ENCODE measurements around the gene BIRC3. TPM values are rescaled to one million over a fixed set of nuclear protein-coding genes. Genes with fewer than 3 reads are reported as not detected.
A peak's percentile ranks its signal among the peaks of the same experiment; 100 is the strongest.

The BIRC3 gene
- total and polyA plus RNA-seq, 2 donors (not counting 1 experiment from before 2014, with no cell fraction given) = 107 to 428 TPM

- TF ChIP-seq EZH2 (IDR thresholded peaks at IDR 0.05; ENCODE audit: borderline replicate concordance, insufficient read depth, low read depth, low read length, poor library complexity, severe bottlenecking) = no peak
- H3K27me3 ChIP-seq (replicated peaks in 1 of 4; ENCODE audit: control extremely low read depth in 1 of 4, control insufficient read depth in 3 of 4, insufficient read depth in 4 of 4, low read length in 3 of 4) = no peaks in the 10 kb centered on the region
- H3K79me2 ChIP-seq (ENCODE audit: control insufficient read depth, insufficient read depth, low read length) = peaks cover 88% of the 10 kb centered on the region
- peak overlapping the region in 1 of 2 donors; percentile 98 for H3K27ac ChIP-seq (ENCODE audit: low read length in 2 of 2)
- Mint-ChIP-seq H3K9me3 (ENCODE audit: insufficient read depth) (no peaks in the 10 kb centered on the region), H3K4me3 (peak overlapping the region; percentile 32), H3K27me3 (no peaks in the 10 kb centered on the region), H3K4me1 (peaks cover 52% of the 10 kb centered on the region), H3K27ac (peak overlapping the region; percentile 65)
- no CpG with 5 or more reads among the region's 1 CpG for WGBS (ENCODE audit: insufficient coverage)
- no peak overlapping the region for H2AFZ ChIP-seq (ENCODE audit: insufficient read depth, low read depth, low read length, poor library complexity, severe bottlenecking)
- peak overlapping the region; percentile 77 for H3K4me2 ChIP-seq (replicated peaks; ENCODE audit: low read depth, low read length, poor library complexity, severe bottlenecking)
- H3K4me3 ChIP-seq (ENCODE audit: control extremely low read depth in 1 of 5, extremely low read depth in 1 of 5, insufficient read depth in 1 of 5, low read depth in 2 of 5, low read length in 4 of 5) = peak overlapping the region in 1 of 5 experiments; percentile 9
- no peak for ATAC-seq (ENCODE audit: low read depth)
- peaks cover 0 to 1% (median 0%) of the 10 kb centered on the region in 3 donors for H3K9me3 ChIP-seq (ENCODE audit: control extremely low read depth in 1 of 3, control insufficient read depth in 2 of 3, insufficient read depth in 1 of 3, low read length in 2 of 3)
- DNase-seq = no peak
- peaks cover 82% of the 10 kb centered on the region for H4K20me1 ChIP-seq (ENCODE audit: control insufficient read depth, insufficient read depth, low read length, poor library complexity, severe bottlenecking)
- CTCF ChIA-PET = interaction anchor here (1.1 to 2.3 kb wide), 6 partner anchors 10 to 35 kb away, joined by 3 to 21 read pairs (median 6); no protein-coding TSS in a partner anchor
- intact Hi-C loops (cut with micrococcal nuclease) = loop anchor here (1.0 kb wide), 1 partner anchor 10 kb away; no protein-coding TSS in a partner anchor
- peaks cover 29 to 90% of the 10 kb centered on the region in 2 experiments for H3K36me3 ChIP-seq (replicated peaks in 1 of 2; ENCODE audit: control extremely low read depth in 1 of 2, control insufficient read depth in 1 of 2, extremely low read depth in 1 of 2, insufficient read depth in 2 of 2, low read length in 1 of 2)
- no peak overlapping the region for H3K9ac ChIP-seq (ENCODE audit: low read length)
- peaks cover 38 to 50% of the 10 kb centered on the region in 2 donors for H3K4me1 ChIP-seq (ENCODE audit: control insufficient read depth in 2 of 2, insufficient read depth in 2 of 2, low read length in 2 of 2)
- POLR2A ChIA-PET = interaction anchor here (0.6 kb wide), 1 partner anchor 42 kb away, joined by 4 read pairs; no protein-coding TSS in a partner anchor
These were observed 6.4 kb downstream of the BIRC3 start for GRCh38 chr11:102323542-102324251.

DNA sequence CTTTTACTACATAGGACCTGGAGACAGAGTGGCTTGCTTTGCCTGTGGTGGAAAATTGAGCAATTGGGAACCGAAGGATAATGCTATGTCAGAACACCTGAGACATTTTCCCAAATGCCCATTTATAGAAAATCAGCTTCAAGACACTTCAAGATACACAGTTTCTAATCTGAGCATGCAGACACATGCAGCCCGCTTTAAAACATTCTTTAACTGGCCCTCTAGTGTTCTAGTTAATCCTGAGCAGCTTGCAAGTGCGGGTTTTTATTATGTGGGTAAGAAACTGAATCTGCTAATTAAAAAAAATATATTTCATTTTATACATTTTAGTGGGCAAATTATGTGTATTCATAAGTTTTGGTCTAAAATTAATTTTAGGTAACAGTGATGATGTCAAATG is 7.8 kb downstream of the BIRC3 start:
- Mint-ChIP-seq H3K27ac (peak overlapping the region; percentile 52), H3K4me1 (peaks cover 53% of the 10 kb centered on the region)

More for the DNA sequence above, 7.8 kb downstream of the BIRC3 start:
- H3K4me1 ChIP-seq (ENCODE audit: control insufficient read depth in 2 of 2, insufficient read depth in 2 of 2, low read length in 2 of 2) = peaks cover 37 to 52% of the 10 kb centered on the region in 2 donors
- CTCF ChIA-PET = interaction anchor here (0.7 to 2.3 kb wide), 9 partner anchors 9 to 66 kb away, joined by 3 to 21 read pairs (median 5); no protein-coding TSS in a partner anchor
- no peak overlapping the region for H2AFZ ChIP-seq (ENCODE audit: insufficient read depth, low read depth, low read length, poor library complexity, severe bottlenecking)
- ATAC-seq (ENCODE audit: low read depth) (no peak), DNase-seq (no peak)
- H3K4me3 Mint-ChIP-seq = peak overlapping the region; percentile 53
- H3K4me3 ChIP-seq (ENCODE audit: control extremely low read depth in 1 of 5, extremely low read depth in 1 of 5, insufficient read depth in 1 of 5, low read depth in 2 of 5, low read length in 4 of 5) = no peak overlapping the region
- H3K27me3 ChIP-seq (replicated peaks in 1 of 4; ENCODE audit: control extremely low read depth in 1 of 4, control insufficient read depth in 3 of 4, insufficient read depth in 4 of 4, low read length in 3 of 4) = no peaks in the 10 kb centered on the region
- no peak overlapping the region for H3K9ac ChIP-seq (ENCODE audit: low read length)
- peaks cover 77% of the 10 kb centered on the region for H3K79me2 ChIP-seq (ENCODE audit: control insufficient read depth, insufficient read depth, low read length)
- H4K20me1 ChIP-seq (ENCODE audit: control insufficient read depth, insufficient read depth, low read length, poor library complexity, severe bottlenecking) = peaks cover 82% of the 10 kb centered on the region
- TF ChIP-seq EZH2 (IDR thresholded peaks at IDR 0.05; ENCODE audit: borderline replicate concordance, insufficient read depth, low read depth, low read length, poor library complexity, severe bottlenecking) (no peak), CTCF (IDR thresholded peaks at IDR 0.05) (no peak)
- H3K27me3 Mint-ChIP-seq = no peaks in the 10 kb centered on the region
- peak overlapping the region in 1 of 2 donors; percentile 98 for H3K27ac ChIP-seq (ENCODE audit: low read length in 2 of 2)
- intact Hi-C loops (cut with micrococcal nuclease) = no loop called here
- POLR2A ChIA-PET = interaction anchor here (0.8 kb wide), 1 partner anchor 18 kb away, joined by 3 read pairs; no protein-coding TSS in a partner anchor
- peaks cover 0 to 1% (median 0%) of the 10 kb centered on the region in 3 donors for H3K9me3 ChIP-seq (ENCODE audit: control extremely low read depth in 1 of 3, control insufficient read depth in 2 of 3, insufficient read depth in 1 of 3, low read length in 2 of 3)
- 80% methylated on average over 1 of the region's 3 CpGs for WGBS (ENCODE audit: insufficient coverage)
- H3K36me3 ChIP-seq (replicated peaks in 1 of 2; ENCODE audit: control extremely low read depth in 1 of 2, control insufficient read depth in 1 of 2, extremely low read depth in 1 of 2, insufficient read depth in 2 of 2, low read length in 1 of 2) = peaks cover 28 to 92% of the 10 kb centered on the region in 2 experiments
- H3K4me2 ChIP-seq (replicated peaks; ENCODE audit: low read depth, low read length, poor library complexity, severe bottlenecking) = peak overlapping the region; percentile 77
- no peaks in the 10 kb centered on the region for H3K9me3 Mint-ChIP-seq (ENCODE audit: insufficient read depth)

Data from B cell (primary cell).